Measurements from ENCODE around the gene SDHAF3. TPM values are rescaled to one million over a fixed set of nuclear protein-coding genes. Genes with fewer than 3 reads are reported as not detected.

SDHAF3 gene
- total RNA-seq, 3 donors from 2014 or later, result 11.7 to 23.2 (median 17.1) TPM

Other genes starting within 250 kb of the SDHAF3 start
- under 1 TPM in 1 of 3 donors, not detected in 2; 0.32 TPM for gene DLX6, start 112.1 kb upstream of the SDHAF3 start, total RNA-seq
- under 1 TPM in 1 of 3 donors, not detected in 2; 0.89 TPM for gene DLX5, start 92.9 kb upstream of the SDHAF3 start, total RNA-seq